Frontal cortex (tissue), 4 donors: ENCODE data around the gene PDSS2. TPM values are rescaled to one million over a fixed set of nuclear protein-coding genes. Genes with fewer than 3 reads are reported as not detected.

Source experiments
- DNase-seq, 2 donors: peaks; one replicate each; pipeline ENCODE4 v3.0.0; 2012; ENCODE audit warnings: low spot score in 2 of 2
- FAIRE-seq: peaks from 2 replicates; lab custom pipeline; 2012; peaks lifted over from hg19 to GRCh38; lab: Jason Lieb, UNC
- total RNA-seq: library from RNA; depleted of rRNA; stranded (reverse); fragments of >200 nt; gene quantifications from one replicate; pipeline ENCODE4 v1.2.3, GENCODE V29; 2014
- donor health status: control.
- donor health status: control.
- donor health status: control.

PDSS2 gene
- total RNA-seq, 1 donor from 2014 or later: 6.9 TPM

DNA sequence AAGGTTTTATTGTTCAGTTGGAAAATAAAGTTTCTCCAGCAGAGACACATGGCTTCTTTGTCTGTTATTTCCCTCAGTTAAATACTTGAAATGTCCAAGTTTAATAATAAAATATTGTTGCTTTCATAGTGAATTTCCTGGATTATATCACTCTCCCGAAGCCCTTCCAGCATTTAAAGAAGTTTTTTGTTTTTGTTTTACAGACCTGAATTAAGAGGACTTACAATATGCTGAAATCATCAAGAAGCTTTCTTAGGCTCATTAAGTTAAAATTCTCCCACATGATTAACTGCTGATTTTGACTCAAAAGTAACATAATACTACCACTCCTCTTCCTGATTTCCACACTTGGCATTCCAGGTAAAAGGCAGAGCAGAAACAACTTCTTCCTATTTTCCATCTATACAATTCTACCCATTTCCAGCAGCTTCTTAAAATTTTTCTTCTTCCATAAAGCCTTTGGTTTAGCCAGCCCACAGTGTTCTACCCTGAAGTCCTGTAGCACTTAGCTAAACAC is 35.8 kb downstream of the PDSS2 start:
- DNase-seq: no peak
- no peak for FAIRE-seq

DNA sequence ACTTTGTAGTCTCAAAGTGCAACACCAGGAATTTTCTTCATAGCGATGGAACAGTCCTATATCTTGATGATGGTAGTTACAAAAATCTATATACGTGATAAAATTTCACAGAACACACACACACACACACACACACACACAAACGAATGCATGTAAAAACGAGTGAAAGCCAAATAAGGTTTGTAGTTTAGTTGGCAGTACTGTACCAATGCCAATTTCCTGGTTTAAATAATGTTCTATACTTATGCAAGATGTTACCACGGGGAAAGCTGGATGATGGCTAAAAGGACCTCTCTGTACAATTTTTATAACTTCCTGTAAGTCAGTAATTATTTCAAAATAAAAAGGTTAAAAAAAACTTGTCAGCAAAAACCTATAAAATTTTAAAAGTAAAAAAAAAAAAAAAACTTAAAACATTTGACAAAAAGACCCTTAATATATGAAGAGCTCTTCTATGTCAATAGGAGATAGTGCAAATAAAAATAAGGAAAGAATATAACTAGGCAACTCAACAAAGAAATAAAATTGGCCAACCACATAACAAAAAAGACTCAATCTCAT is 37.6 kb downstream of the PDSS2 start:
- FAIRE-seq: no peak
- no peak for DNase-seq

DNA sequence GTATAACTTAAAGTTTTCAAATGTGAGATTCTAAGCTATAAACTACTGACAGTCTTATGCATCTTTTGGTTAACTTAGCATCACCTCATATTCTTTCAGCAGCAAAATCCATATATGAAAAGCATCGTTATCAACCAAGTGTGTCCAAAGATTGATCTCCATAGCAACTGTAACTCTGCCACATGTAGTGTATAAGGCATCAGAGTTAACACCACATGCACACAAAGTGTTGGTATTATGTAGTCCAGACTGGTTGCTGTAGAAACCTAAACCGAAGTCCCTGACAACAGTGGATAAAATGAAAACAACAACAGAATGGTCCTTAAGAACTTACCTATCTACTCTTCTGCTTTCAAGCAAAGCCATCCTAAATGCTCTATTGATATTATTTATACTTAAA is 39.6 kb downstream of the PDSS2 start:
- no peak for DNase-seq
- FAIRE-seq: no peak

DNA sequence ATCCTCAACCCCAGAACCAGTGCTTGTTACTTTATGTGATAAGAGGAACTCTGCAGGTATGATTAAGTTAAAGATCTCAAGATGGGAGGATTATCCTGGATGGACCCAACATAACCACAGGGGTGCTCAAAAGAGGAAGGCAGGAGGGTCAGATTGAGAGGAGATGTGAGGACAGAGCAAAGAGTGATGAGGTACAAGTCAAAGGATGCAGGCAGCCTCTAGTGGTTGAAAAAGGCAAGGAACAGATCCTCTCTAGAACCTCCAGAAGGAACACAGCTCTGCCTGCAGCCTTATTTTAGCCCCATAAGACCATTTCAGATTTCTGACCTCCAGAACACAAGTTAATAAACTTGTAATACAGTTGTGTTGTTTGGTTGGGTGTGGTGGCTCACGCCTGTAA is 41.2 kb downstream of the PDSS2 start:
- FAIRE-seq (no peak), DNase-seq (no peak)

DNA sequence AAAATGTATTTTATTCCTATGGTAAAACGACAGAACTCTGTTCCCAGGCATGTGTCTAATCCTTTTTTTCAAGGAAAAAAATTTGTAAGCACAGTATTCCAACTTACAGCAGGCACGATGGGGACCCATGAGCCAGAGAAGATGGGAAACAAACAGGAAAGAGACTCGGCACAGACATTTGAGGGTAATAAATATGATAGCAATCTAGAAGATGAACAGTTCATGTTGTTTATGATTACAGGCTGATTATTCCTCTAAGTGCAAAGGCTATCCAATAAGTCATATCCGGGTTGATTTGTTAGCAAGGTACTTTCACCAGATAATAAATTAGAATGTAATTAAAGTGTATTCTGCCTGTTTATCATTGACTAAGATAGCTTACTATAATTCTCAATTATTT is 43.2 kb downstream of the PDSS2 start:
- FAIRE-seq (no peak), DNase-seq (no peak)

DNA sequence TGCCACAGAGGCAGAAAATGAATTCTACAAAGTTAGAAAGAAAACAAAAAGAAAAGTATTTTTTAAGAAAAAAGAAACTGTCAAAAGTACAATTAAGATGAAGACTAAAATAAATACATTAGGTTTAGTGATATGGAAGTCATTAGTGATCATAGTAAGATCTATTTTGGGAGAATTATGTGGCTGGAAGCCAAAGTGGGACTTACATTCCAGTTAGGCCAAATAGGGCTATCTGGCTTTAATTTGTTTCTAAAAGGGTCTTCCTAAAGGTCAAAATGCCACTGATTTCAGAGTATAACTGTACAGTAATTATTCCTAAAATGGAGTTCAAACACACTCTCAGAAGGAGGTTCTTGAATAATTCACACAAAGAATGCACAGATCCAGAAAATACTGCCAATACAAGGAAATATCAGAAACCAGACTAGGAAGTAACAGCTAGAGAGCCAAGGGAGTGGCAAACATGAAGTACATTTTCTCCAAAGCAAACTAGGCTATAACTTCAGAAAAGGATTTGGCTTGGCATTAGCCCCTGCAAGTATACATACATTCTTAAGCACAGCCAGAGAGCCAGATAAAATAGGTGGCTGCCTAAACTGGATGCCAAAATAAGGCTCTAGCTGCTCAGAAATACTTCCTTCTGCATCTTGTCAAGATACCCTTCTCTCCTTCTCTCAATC is 45.3 kb downstream of the PDSS2 start:
- DNase-seq (no peak), FAIRE-seq (no peak)

DNA sequence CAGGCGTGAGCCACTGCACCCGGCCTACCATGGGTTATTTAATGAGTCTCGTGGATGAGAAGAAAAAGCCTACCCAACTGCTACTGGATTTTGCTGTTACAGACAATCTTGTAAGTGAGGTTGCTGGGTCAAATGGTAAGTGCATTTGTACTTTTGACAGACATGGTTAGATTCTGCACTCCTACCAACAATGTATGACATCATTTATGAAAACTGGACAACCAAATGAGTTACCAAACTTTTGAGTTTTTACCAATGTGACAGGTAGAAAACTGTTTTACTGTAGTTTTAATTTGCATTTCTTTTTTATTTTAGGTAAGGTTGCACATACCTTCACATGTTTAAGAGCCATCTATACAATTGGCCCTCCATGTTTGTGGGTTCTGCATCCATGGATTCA is 48.2 kb downstream of the PDSS2 start:
- no peak for DNase-seq
- no peak for FAIRE-seq

DNA sequence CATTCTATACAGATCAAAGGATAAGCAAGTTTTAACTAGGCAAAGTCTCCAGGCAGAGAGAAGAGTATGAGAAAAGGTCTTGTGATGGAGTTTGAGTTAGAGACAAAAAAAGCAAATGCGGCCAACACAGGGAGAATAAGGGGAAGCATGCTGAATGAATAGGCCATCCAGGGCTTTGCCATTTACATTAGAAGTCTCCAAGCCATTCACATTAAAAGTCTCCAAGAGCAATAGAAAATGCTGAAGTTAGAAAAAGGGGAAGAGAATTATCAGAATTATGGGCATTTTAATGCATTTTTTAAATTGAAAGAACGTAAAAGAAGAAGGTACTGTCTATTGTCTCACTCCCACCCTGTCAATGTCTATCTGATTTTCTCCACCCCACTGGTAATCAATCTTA is 49.4 kb downstream of the PDSS2 start:
- DNase-seq: no peak
- FAIRE-seq: no peak

DNA sequence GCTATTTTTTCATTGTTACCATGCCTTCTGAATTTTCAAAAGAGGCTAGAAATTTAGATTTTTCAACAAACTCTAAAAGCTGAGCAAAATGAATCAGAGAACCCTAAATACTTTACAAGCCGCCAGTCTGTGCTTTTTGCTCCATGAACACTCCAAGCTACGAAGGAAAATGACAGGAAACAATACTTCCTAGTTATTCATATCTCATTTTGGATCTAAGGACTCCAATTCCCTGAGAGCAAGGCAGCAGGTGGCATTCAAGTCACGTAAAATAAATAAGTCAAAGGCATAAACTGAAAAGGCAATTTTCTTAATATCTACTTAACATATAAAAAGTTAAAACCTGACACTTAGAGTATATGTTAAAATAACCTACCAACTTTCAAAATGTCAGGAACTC is 50.6 kb downstream of the PDSS2 start:
- no peak for FAIRE-seq
- no peak for DNase-seq

DNA sequence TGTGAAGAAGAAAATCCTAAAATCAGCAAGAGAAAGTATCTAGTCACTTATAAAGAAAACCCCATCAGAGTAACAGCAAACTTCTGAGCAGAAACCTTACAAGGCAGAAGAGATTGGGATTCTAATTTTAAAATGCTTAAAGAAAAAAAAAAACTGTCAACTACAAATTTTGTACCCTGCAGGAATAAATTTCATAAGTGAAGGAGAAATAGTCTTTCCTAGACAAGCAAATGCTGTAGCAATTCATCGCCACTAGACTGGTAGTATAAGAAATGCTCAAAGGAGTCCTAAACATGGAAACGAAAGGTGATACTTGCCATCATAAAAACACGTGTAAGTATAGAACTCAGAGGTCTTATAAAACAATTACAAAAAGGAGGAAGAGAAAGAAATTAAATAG is 54.4 kb downstream of the PDSS2 start:
- no peak for FAIRE-seq
- no peak for DNase-seq

DNA sequence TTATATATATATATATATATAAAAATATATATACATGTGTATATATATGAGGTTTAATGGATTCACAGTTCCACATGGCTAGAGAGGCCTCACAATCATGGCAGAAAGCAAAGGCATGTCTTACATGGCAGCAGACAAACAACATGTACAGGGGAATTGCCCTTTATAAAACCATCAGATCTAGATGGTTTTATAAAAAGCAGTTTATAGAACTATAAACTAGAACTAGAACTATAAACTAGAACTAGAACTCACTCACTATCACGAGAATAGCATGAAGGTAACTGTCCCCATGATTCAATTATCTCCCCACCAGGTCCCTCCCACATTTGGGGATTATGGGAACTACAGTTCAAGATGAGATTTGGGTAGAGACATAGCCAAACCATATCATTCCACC is 56.8 kb downstream of the PDSS2 start:
- no peak for FAIRE-seq
- no peak for DNase-seq

DNA sequence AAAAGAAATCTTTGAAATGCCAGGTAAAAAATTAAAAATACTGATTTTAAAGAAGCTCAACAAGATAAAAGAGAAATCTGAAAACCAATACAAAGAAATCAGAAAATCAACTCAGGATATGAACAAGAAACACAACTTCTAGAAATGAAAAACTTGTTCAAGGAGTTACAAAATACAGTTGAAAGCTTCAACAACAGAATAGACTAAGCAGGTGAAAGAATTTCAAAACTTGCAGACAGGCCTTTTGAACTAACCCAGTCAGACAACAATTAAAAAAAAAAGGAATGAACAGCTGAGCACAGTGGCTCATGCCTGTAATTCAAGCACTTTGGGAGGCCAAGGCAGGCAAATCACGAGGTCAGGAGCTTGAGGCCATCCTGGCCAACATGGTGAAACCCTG is 57.8 kb downstream of the PDSS2 start:
- no peak for DNase-seq
- no peak for FAIRE-seq

DNA sequence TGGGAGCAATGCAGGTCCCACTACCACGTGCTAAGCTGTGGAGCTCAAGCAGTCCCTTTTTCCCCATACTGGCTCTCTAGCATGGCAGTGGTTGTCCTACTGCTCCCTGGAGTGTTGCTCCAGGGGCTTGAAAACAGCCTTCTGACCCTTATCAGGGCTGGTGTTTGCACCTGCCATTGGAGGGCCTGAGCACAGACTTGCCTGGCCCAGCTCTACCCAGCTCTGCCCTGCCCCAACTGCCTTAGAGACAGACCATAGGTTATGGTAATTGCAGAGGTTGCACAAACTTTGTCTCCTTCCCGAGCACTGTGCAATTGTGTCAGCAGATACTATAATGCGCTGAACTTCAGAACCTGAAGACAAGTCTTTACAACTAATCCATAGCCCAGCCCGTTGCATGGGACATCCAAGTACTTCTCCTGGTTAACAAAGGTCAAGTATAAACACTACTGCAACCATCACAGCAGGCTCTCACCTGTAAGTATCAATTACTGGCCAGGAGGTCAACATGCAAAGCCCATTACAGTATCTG is 58.7 kb downstream of the PDSS2 start:
- no peak for DNase-seq
- FAIRE-seq: no peak

DNA sequence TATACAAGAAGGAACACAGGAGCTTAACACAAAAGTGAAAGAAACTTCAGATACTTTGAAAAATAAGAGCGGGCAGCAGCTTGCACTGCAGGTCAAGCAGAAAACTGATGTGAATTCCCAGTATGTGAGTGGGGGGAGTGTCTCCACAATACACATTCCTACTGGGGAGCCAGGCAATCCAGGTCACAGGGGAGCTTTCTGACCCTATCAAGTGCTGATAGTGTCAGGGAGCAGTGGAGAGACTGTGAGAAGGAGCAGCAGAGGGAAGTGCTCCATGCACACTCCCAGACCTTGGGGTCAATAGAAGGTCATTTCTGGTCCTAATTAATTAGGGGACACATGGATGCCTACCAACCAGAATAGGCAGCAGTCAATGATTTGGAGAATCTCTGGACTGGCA is 59.4 kb downstream of the PDSS2 start:
- no peak for FAIRE-seq
- no peak for DNase-seq

DNA sequence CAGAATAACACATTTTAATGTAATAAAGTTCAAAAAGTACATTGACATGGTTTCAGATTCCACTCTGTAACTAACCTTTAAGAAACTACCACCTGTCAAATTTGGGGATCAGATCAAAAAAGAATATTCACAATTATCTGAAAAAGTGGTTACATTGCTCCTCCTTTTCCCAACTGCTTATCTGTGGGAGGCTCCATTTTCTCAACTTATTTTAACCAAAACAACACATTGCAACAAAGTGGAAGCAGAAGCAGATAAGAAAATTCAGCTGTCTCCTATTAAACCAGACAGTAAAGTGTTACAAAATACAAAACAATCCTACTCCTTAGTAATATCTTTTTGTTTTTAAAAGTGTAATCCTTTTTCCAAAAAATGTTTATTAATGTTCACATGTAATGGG is 61.4 kb downstream of the PDSS2 start:
- FAIRE-seq: peak; percentile 17
- DNase-seq: no peak

DNA sequence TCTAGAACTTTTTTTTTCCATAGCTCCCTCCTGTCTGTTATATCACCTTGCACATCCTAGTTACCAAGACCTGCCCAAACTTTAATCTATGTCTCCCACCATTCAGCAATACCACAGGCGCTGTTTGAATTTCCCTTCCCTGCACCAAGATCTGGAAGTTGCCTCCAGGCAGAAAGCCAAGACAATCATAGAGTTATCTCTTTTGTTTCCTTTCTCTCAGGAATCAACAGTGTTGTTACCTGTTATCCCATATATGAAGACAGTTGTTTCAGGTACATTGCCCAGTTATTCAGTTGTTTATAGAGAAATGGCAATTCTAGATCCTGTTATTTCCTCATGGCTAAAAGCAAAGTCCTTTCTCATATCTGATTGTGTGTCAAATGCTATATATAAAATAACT is 63.2 kb downstream of the PDSS2 start:
- no peak for DNase-seq
- FAIRE-seq: no peak

DNA sequence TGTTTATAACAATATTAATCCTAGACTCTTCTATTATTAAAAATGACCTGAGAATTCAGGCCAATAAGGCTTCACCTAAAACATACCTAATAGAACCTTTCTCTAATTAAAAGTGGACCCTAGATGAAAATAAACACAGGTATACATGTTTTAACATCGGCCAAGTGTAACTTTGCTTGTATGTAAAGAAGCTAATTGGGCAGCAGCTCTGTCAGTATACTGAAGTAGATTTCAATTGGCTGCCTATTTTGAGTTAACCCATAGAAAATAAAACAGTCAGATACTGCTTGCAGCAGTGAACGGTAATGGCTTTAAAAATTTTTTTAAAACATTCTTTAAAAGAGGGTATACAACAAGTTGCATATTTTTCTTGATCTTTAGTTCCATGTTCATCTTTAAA is 67.3 kb downstream of the PDSS2 start:
- DNase-seq: no peak
- no peak for FAIRE-seq

DNA sequence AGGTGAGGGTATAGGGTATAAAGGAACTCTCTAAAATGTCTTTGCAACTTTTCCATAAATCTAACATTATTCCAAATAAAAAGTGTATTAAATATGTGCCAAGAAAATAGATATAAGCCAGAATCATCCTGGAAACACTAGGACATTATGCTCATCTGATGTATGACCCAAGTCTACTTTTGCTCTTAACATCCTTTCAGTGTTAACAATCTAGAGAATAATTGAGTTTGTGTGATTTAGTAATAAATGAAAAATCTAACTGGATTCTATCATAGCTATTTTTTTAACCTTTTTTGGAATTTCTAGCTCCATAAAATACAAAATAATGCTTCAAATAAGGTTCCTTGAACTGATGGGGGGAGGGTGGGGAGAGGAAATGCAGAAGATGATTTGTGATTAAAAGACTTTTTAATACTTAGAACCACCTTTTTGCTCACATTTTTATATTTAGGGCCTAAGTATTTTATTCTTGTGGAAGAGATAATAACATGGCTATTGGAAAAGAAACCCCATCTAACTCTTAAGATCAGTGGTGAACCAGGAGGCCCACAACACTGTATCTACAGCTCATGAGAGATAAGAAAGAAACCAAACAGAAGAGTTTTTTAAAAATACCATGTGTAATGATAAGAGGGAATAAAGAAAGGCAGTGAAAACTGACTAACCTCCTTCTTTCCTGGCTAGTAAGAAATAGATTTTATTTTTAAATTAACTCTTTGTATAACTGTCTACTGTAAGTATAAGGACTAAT is 68.5 kb downstream of the PDSS2 start:
- DNase-seq: no peak
- no peak for FAIRE-seq

DNA sequence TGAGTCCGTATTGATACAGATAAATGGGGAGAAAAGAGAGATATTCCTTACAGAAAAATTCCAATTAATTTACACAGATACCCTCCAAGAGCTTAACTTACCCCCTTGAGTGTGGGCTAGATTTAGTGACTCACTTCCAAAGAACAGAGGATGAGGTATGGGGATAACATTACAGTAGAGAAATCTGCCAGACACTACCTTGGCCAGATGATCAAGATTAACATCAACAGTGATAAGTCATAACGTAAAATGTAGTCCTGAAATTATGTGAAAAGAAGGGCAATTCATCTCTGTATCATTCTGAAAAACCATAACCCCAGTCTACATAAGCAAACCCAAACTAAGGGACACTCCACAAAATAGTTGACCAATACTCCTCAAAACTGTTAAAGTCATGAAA is 69.3 kb downstream of the PDSS2 start:
- DNase-seq (no peak), FAIRE-seq (no peak)

DNA sequence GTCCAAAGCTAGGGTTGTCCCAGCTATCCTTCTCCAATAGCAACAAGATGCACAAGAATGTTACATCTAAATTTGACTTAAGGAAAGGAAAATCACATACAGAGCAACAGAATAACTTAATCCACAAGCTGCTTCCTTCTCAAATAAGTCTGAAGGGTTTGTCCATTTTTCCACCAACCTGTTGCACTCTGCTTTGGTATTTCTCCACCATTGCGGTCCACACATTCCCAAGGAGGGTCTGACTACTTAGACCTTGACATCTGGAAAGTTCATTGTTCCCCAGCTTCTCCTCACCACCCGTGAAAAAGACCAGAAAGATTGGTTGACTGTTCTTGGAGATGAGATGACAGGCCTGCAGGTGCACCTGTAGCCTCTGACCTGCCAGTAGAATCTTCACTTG is 72.5 kb downstream of the PDSS2 start:
- no peak for DNase-seq
- FAIRE-seq: no peak

DNA sequence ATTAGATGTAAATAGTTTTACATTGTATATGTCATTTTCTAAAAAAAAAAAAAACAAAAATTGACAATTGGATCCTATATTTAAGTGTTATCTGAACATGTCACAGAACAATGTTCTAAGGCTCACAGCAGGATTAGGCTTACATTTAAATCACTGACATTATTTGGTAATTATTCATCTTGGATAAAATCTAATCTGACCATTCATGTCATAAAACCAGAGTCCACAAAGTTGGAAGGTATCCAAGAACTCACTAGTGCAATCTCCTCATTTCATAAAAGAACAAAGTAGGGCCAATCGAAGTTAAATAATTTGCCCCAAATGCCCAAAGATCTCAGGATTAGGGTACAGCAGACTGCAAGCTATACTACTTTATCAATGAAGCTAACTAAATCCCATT is 73.0 kb downstream of the PDSS2 start:
- DNase-seq: no peak

More for the DNA sequence above, 73.0 kb downstream of the PDSS2 start:
- no peak for FAIRE-seq
